ENCODE results near the gene ALB. TPM values are rescaled to one million over a fixed set of nuclear protein-coding genes. Genes with fewer than 3 reads are reported as not detected.
"Not testable (repeated sequence)": the region's sequence is repeated elsewhere in the genome, so short reads cannot be mapped to it uniquely, and the experiment has no call there.

Gene ALB
- not detected in 2 replicates for total RNA-seq

DNA sequence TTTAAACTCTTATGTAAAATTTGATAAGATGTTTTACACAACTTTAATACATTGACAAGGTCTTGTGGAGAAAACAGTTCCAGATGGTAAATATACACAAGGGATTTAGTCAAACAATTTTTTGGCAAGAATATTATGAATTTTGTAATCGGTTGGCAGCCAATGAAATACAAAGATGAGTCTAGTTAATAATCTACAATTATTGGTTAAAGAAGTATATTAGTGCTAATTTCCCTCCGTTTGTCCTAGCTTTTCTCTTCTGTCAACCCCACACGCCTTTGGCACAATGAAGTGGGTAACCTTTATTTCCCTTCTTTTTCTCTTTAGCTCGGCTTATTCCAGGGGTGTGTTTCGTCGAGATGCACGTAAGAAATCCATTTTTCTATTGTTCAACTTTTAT lies at the start of gene ALB:
Gene ALB (plus strand): TSS at position 246 of the 400 bp plus-strand sequence. CDS start 41 bp downstream, at position 287.
- DNase-seq (ENCODE audit: low read depth, low spot score), result no peak

DNA sequence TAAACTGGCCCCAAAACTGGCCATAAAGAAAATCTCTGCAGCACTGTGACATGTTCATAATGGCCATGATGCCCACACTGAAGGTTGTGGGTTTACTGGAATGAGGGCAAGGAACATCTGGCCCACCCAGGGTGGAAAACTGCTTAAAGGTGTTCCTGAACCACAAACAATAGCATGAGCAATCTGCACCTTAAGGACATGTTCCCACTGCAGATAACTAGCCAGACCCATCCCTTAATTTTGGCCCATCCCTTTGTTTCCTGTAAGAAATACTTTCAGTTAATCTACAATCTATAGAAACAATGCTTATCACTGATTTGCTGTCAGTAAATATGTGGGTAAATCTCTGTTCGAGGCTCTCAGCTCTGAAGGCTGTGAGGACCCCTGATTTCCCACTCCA lies 46.9 kb upstream of the ALB start:
- not testable (repeated sequence) for DNase-seq (ENCODE audit: low read depth, low spot score)

DNA sequence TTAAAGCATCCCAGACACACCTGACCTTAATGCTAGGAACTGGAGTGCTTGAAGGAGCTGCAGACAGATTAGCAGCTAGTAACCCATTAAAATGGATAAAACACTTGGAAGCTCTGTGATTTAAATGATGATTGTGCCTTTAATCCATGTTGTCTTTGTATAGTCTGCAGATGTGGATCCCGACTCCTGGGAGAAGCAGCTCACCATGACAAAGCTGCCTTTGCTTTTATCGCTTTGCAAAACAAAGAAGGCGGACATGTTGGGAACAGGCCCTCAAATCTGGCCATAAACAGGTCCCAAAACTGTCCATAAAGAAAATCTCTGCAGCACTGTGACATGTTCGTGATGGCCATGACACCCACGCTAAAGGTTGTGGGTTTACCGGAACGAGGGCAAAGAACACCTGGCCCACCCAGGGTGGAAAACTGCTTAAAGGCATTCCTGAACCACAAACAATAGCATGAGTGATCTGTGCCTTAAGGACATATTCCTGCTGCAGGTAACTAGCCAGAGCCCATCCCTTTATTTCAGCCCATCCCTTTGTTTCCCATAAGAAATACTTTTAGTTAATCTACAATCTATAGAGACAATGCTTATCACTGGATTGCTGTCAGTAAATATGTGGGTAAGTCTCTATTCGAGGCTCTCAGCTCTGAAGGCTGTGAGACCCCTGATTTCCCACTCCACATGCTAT lies 34.4 kb upstream of the ALB start:
- DNase-seq (ENCODE audit: low read depth, low spot score), result not testable (repeated sequence)

DNA sequence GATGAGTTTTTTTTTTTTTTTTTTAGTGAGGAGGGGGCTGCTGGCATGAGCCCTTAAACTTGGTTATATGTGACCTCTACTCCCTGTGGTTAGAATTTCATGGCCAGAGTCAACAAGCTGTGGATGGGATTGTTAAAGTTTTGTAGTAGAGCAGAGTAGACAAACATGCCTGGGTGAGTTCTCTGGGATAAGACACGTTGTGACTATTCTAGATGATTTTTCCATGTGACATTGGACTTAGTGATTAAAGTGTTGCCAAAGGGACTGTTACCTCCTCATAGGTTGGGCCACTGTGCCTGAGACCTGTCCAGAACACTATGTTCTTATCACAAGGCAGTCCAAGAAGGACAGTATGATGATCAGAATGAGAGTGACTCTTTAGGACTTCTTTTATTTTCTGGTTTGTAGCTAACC lies 28.8 kb upstream of the ALB start:
- DNase-seq (ENCODE audit: low read depth, low spot score), result no peak

DNA sequence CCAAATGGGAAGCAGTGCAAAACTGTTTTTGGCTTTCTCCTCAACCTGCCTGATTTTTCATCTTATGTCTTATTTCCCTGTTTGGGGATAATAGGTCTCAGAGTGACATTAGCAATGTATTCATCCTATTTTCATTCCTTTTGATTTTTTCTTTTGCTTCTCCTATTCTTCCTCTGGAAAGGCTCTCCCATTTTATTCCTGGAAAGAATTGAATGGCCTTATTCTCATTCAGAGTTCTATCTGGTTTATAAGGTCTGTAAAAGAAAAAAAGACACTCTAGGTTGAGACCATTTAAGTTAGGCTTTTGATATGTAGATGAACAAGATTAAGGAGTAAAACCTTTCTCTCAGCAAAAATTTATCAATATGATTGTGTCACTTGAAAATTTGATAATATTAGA lies 27.8 kb upstream of the ALB start:
- DNase-seq (ENCODE audit: low read depth, low spot score), result no peak

DNA sequence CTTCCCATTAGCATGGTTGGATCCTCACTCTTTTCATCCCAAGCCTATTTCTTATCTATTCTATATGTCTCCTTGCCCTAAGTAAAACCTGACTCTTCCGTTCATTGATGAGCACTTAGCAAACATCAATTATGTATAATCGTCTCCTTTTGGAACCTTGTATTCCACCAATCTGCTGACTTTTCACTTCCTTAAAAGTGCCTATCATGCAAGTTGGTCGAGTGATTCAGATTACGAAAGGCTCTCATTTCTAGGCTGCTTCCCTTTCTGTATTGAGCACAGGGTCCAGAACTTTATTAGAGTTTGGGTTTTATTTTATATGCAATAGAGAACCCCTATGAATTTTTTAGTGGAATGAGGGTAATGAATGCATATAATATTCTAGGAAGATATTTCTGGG lies 27.1 kb upstream of the ALB start:
- DNase-seq (ENCODE audit: low read depth, low spot score), result no peak

DNA sequence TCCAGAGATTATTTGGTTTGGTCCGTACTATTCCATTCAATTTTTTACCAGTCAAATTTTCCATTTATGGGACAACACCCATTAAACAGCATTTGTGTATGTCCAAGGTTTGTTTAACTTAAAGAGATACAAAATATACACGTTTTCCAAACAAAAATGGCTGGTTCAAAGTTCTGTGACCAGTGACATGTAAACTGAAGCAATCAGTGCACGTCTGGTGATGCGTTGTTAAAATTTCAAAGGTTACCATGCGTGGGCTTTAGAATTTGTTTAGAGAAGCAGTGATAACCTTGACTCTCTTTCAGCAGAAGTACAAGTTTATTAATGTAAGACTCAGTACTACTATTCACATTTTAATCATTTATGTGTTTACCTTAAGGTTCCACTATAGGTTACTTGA lies 25.2 kb upstream of the ALB start:
- no peak for DNase-seq (ENCODE audit: low read depth, low spot score)

DNA sequence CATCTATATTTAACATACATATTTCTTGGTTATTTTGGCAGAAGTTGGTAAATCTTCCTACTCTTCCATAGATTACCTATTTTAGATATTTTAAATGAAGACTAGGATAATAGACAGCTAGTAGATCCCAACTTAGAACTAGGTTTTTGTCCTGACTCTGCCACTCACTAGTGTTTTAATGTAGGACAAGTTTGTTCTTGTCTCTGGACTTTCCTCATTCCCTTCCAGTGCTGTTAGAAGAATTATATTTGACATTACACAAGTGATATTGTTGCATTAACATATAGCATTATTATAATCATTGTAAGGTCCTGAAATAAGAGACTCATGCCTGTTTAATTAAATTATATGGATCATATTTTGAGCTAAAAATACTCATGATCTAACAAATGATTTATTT lies 24.1 kb upstream of the ALB start:
- DNase-seq (ENCODE audit: low read depth, low spot score), result no peak

DNA sequence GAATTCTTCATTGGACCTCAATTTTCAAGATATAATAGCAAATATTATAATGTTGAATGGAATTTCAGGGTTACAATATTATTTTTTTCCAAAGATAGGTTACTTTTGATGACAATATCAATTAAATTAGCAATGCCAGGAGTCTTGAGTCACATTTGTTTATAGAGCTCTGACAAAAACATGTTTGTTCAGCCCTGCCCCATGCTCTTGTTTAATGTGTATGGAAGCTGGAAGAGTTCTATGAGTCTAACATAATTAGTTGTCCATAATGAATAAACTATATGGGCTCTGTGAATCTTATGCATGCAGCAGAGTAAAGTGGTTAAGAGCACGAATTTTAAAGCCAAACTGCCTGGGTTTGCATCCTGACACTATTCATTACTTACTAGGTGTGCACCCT lies 22.9 kb upstream of the ALB start:
- no peak for DNase-seq (ENCODE audit: low read depth, low spot score)

DNA sequence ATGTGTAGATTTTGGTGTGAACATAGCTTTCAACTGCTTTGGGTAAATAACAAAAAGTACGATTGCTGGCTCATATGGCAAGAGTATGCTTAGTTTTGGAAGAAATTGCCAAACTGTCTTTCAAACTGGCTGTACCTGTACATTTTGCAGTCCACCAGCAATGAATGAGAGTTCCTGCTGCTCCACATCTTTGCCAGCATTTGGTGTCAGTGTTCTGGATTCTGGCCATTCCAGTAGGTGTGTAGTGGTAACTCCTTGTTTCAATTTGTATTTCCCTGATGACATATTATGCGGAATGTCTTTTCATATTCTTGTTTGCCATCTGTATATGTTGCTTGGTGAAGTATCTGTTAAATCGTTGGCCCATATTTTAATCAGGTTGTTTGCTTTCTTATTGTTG lies 20.6 kb upstream of the ALB start:
- no peak for DNase-seq (ENCODE audit: low read depth, low spot score)

DNA sequence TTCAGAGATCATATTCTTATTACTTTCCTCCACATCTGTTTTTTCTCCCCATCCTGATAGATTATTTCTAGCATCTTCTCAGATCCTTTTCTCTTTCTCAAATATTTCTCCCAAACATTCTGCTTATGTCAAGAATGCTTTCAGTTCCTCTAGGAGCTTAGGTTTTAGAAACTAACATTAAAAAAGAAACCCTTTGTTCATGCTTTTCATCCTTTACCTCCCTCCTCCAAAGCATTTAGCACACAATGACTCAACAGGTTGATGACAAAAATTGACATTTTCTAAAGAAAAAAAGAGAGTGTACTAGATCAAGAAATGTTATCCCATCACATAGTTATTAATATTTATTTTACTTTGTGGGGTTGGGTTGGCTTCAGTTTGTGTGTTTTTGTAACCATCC lies 16.5 kb upstream of the ALB start:
- no peak for DNase-seq (ENCODE audit: low read depth, low spot score)

DNA sequence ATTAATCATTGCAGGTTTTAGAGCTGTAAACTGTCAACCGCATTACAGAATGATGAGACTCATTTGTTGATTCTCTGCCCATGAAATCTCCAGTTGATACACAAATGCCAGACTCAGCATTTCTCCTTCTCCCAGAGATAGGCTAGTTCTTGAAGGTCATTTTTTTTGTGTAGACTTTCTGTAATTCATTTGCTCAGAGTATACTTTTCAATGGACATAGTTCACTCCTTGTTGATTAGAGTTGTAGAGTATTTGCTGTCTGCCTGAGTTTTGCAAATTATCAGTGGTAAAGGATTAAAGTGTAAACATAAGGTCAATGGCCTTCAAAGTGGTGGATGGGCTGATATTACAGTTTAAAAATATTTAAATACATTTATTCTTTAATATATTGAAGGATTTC lies 15.2 kb upstream of the ALB start:
- no peak for DNase-seq (ENCODE audit: low read depth, low spot score)

DNA sequence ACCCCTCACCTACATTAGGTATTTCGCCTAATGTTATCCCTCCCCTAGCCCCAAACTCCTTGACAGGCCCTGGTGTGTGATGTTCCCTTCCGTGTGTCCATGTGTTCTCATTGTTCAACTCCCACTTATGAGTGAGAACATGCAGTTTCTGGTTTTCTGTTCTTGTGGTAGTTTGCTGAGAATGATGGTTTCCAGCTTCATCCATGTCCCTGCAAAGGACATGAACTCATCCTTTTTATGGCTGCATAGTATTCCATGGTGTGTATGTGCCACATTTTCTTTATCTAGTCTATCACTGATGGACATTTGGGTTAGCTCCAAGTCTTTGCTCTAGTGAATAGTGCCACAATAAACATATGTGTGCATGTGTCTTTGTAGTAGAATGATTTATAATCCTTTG lies 14.4 kb upstream of the ALB start:
- not testable (repeated sequence) for DNase-seq (ENCODE audit: low read depth, low spot score)

DNA sequence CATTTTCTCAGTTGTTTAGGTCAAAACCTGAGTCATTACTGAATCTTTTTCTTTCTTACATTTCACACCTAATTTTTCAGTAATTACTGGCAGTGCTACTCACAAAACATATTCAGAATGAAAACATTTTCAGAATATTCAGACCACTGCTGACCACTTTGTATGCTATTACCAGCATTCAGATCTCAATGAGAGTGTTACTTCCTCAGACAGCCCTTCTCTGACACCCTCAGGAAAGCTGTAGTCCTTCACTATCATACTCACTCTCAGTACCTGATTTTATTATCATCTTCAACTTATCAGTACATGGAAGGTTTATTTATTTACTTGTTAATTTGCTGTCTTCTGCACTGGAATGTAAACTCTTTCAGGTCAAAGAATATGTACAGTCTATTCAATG lies 12.3 kb upstream of the ALB start:
- no peak for DNase-seq (ENCODE audit: low read depth, low spot score)

DNA sequence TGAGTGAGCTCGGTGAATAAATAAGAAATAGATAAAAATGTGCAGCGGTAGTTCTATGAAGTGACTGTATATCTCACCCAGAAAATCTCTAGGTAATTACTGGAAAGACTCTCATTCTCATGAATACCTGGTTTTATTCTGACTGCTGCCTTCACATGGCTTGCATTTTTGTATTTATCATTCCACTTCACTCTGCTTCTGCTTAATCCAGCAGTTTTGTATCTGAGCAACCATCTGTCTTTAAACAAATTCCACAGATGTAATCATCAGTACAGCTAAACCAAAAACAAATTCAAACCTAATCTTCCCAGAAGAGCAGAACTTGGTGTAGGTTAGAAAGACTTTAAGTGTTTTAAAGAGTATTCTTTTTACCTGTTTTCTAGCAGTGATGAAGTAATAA lies 11.2 kb upstream of the ALB start:
- no peak for DNase-seq (ENCODE audit: low read depth, low spot score)

DNA sequence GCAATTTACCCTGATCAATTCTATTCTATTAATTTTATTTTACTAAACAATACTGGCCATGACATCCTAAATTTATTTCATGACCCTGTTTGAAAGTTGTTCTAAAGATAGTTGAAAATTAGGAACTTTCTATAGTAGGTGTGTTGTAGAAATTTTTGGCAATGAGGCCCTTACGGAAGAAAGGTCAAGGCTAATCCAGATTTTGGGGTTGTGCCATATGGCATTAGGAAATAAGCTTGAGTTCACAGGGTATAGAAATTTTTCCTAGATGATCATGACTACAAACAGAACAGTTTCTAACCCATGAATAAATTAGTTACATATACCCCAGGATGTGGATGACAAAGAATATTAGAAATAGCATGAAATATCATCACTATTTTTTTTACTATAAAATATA lies 7.8 kb upstream of the ALB start:
- no peak for DNase-seq (ENCODE audit: low read depth, low spot score)

DNA sequence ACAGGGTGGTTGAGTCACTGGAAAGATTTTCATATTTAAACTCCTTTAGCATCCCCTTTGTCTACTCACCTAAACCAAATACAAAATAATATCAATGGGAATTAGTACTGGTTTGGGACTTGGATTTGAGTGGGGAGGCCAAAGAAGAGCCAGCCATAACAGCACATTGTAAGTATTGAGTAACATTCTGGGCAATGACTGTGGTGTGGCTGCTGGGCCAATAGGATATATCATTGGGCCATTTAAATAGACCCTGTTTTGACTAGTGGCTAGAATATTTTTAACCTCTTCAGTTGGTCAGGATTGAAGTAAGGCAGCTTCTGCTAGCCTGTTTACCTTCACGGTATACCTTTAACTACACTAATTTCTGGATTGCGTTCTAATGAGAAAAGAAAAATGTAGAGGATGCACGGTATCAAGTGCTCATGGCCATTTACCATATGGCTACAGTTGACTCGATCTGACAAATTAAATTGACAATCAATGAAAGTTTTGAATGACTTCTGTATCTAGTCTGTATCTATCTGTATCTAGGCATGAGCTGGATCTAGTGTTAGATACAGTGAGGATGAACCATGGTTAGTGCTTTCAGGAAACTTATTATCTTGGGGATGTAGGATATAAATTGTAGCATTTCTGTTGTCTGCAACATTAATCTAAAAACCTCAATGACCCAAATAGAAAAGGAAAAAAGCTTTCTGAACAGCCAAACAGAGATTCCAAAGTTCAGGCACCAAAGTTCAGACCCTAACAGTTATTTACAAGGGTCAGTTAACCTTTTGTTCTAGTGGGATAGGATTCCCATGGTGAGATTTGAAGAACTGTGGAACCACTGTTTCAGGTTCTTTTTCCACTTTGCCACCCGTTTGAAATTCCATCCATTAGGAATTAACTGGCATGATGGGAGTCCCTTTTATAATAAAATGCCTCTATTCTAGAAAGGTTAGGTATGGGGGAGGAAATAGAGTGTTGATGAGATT lies 6.8 kb upstream of the ALB start:
- no peak for DNase-seq (ENCODE audit: low read depth, low spot score)

DNA sequence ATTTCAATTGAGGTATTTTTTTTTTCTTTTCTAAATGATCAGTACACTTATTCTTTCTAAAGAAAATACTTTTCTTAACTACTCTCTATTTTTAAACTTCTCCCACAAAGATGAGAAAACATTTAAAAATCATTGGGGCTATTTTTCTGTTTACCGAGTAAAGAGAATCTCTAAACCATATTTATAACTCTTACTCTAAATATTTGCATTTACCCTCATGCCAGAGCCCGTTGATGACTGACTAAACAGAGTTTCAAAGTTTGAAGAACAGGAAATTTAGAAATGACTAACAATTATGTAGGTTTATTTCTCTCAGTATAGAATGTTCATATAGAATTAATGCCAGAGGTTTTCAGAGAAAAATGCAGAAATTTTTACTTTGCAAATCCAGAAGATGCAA lies 2.7 kb upstream of the ALB start:
- DNase-seq (ENCODE audit: low read depth, low spot score), result no peak

DNA sequence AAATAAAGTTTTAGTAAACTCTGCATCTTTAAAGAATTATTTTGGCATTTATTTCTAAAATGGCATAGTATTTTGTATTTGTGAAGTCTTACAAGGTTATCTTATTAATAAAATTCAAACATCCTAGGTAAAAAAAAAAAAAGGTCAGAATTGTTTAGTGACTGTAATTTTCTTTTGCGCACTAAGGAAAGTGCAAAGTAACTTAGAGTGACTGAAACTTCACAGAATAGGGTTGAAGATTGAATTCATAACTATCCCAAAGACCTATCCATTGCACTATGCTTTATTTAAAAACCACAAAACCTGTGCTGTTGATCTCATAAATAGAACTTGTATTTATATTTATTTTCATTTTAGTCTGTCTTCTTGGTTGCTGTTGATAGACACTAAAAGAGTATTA lies 370 bp downstream of the ALB start:
- no peak for DNase-seq (ENCODE audit: low read depth, low spot score)

DNA sequence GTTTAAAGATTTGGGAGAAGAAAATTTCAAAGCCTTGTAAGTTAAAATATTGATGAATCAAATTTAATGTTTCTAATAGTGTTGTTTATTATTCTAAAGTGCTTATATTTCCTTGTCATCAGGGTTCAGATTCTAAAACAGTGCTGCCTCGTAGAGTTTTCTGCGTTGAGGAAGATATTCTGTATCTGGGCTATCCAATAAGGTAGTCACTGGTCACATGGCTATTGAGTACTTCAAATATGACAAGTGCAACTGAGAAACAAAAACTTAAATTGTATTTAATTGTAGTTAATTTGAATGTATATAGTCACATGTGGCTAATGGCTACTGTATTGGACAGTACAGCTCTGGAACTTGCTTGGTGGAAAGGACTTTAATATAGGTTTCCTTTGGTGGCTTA lies 1.1 kb downstream of the ALB start:
- no peak for DNase-seq (ENCODE audit: low read depth, low spot score)

DNA sequence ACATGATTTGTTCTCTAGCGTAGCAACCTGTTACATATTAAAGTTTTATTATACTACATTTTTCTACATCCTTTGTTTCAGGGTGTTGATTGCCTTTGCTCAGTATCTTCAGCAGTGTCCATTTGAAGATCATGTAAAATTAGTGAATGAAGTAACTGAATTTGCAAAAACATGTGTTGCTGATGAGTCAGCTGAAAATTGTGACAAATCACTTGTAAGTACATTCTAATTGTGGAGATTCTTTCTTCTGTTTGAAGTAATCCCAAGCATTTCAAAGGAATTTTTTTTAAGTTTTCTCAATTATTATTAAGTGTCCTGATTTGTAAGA lies 2.4 kb downstream of the ALB start:
- DNase-seq (ENCODE audit: low read depth, low spot score), result no peak

DNA sequence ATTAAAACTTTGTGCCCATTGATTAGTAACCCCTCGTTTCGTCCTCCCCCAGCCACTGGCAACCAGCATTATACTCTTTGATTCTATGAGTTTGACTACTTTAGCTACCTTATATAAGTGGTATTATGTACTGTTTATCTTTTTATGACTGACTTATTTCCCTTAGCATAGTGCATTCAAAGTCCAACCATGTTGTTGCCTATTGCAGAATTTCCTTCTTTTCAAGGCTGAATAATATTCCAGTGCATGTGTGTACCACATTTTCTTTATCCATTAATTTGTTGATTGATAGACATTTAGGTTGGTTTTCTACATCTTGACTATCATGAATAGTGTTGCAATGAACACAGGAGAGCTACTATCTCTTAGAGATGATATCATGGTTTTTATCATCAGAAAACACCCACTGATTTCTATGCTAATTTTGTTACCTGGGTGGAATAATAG lies 3.2 kb downstream of the ALB start:
- no peak for DNase-seq (ENCODE audit: low read depth, low spot score)
